GM18505 (cell line): ENCODE measurements around the gene GPC1.

Experiments
- ATAC-seq: cut with Tn5 transposase; IDR thresholded peaks from one replicate; pipeline ENCODE4 v1.9.1; 2021; ENCODE audit not compliant: unreplicated experiment
- POLR2A ChIP-seq: IDR thresholded peaks from 4 replicates; pipeline ENCODE4 v1.6.1; 2011; ENCODE audit warnings: borderline replicate concordance; ENCODE audit not compliant: insufficient read depth, insufficient read length; ENCODE audit errors: extremely low read depth

Gene GPC1

DNA sequence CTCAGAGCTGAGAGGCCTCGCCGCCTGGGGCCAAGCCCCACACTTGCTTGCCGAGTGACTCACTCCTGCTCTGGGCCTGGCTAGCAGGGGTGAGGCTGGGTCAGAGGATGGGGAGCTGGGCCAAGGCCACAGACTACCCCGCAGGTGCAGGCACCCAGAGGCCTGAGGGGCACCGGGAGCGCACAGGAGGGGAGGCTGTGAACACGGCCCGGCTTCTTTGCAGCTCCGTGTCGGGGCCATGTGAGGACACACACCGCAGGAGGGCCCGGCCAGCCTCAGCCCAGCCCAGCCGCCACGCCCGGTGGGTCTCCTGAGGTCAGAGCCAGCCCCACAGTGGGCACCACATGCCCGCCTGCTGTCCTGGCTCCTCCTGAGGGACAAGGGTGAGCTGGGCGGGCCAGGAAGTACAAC lies 8.4 kb downstream of the GPC1 start:
- no peak for ATAC-seq
- TF ChIP-seq POLR2A: no peak

DNA sequence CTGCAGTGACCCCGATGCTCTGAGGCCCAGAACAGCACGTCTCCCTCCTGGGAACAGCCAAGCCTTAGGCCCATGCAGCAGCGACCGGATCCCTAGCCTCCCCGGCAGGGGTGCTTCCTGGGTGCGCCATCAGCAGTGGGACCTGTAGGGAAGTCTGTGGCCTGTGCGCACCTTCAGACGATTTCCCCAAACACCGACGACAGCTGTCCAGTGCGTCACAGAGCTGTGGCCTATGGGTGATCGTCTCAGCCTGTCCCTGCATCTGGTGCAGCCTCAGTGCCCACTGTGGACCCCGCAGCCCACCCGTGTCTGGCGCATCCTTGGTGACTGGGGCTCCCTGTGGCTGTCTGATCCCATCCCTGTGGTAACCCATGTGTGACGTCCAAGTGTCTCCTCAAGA lies 9.0 kb downstream of the GPC1 start:
- no peak for ATAC-seq

DNA sequence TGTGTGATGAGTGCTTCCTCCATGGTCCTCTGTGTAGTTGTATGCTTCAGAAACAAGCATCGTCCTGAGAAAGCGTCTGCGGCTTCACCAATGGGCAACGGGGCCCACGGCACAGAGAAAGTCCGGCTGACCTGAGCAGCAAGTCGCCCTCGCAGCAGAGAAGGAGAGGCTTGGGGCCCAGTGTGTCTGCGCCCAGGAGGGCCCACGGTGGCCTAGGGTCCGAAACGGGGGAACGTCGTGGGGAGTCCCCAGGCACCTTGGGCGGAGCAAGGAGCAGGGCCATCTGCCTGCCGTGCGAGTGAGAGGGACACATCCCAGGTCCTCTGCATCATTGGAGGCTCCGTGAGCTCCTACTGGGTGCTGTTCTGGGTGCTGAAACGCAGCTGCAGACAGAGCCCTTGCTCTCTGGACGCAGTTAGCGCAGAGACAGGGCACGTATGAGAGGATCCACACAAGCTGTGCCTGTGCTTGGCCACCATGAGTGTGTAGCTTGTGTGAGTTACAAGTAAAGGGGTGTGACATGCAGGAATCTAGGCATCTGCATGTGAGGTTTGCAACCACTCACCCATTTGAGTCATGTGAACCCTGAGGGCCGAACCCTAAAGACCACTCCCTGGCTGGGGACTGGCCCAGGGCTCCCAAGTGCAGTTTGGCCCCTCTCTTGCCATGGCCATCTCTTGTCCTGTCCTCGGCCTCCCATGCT lies 10.6 kb downstream of the GPC1 start:
- ATAC-seq: no peak
- TF ChIP-seq POLR2A: no peak

More for the DNA sequence above, 9.0 kb downstream of the GPC1 start:
- TF ChIP-seq POLR2A: no peak

DNA sequence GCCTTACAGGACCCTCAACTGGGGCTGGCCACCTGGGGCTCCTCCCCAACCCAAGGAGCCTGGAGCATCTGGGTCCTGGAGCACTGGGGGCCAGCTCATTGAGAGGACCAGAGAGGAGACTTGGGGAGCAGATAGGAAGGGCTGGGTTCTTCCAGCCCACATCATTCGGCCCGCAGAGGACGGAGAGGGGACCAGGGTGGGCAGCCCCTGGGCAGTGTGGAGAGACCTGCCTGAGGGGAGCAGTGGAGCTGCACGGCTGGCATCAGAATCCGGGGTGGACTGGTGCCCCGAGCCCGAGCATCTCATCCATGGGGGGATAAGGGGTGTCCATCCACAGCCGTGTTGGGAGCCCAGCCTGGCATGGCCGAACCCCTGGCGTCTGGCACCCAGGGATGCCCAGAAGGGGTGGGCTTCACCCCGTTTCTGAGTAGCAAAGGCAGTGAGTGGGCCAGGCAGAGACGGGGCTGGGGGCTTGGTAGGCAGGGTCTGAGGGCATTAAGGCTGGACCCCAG lies 11.3 kb downstream of the GPC1 start:
- ATAC-seq: no peak
- no peak for TF ChIP-seq POLR2A

DNA sequence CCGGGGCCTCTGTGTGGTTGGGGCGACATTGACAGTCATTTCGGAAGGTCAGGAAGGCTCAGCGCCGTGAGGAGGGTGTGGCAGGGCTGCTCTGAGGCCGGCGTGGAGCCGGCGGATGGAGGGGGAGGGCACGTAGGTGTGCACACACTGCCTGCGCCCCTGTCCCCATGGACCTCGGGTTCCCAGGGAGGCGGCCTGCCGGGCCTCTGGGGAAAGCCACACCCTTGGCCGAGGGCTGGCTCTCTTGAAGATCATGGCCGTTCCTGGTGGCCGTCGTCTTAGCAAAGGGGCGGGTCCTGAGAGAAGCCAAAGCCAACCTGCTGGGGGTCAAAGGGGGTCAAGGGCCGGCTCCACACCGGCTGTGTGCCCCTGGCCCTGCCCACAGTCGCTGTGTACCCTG lies 11.9 kb downstream of the GPC1 start:
- TF ChIP-seq POLR2A: no peak
- no peak for ATAC-seq

DNA sequence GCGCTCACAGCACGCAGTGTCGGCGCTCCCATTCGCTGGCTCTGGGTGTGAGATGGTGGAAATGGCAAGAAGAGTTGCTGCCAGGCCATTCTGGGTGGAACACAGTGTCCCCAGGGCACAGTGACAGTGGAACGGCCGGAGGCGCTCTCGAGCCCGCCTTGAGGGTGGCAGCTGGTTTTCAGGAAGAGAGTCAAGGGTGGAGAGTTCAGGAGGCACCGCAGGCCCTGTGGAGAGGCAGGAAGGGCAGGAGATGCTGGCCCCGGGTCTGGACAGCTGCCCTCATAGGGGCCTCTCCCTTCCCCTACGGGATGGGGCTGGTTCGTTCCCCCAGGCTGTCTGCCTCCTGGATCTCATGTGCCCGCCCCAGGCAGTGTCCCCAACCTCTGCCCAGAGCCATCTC lies 12.5 kb downstream of the GPC1 start:
- ATAC-seq: no peak

DNA sequence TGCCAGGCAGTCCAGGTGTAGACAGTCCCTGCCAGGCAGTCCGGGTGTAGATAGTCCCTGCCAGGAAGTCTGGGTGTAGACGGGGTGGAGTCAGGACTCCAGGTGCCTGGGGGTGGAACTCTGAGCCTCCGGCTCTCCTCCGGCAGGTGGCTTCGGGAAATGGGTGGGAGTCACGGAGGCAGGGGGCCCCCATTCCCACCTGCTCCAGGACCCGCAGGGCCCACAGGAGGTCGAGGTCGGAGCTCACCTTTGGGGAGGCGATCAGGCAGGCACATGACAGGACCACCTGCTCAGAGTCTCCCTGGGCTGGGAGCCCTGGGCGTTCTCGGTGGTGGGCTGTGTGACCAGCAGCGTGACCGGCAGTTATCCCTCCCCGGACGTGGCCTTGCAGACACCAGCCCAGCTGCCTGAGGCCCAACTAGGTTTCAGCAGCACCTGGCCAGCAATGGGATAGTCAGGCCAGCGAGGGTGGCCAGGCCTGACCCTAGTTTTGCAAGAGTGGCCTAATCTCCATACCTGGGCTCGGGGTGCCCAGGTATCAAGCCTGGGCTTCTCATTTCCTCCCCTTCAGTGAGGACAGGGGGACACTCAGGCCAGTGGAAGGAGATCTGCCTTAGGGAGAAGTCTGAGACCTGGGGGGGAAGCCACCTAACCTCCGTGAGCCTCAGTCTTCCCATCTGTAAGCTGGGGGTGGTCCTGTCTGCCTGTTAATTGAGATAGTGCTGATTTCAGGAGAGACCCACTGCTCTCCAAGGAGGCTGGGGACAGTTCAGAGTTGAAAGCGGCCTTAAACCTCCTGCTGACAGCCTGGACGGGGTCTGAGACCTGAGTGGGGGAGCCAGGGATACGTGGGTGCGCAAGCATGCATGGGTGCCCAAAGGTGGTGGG lies 13.2 kb downstream of the GPC1 start:
- no peak for TF ChIP-seq POLR2A
- no peak for ATAC-seq

More for the DNA sequence above, 12.5 kb downstream of the GPC1 start:
- no peak for TF ChIP-seq POLR2A

DNA sequence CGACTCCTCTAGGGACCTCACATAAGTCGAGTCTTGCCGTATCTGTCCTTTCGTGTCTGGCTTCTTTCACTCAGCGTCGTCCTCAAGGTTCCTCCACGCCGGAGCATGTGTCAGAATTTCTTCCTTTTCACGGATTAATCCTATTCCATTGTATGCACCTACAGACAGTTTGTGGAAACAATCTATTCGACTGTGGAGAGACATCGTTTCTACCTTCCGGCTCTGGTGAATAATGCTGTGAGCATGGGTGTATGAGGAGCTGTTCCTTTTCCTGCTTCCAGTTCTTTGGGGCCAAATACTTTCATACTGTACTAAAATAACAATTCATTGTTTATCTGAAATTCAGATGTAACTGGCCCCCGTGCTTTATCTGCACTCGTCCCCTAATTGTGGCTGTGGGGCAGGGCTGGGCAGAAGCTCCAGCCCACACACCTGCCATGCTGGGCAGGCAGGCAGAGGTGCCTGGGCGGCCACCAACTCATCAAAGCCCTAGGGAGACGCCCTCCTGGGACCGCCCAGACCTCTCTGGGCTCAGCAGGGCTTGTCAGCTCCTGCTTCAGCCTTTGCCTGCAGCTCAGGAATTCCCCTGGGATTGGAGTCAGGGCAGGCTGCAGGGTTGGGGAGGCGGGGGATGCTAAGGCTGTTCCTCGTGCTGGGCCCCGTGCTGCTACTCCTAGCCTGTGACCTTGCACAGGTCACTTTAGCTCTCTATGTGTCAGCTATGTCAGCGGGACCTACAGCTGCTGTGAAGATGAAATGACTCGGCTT lies 14.5 kb downstream of the GPC1 start:
- no peak for ATAC-seq
- no peak for TF ChIP-seq POLR2A

DNA sequence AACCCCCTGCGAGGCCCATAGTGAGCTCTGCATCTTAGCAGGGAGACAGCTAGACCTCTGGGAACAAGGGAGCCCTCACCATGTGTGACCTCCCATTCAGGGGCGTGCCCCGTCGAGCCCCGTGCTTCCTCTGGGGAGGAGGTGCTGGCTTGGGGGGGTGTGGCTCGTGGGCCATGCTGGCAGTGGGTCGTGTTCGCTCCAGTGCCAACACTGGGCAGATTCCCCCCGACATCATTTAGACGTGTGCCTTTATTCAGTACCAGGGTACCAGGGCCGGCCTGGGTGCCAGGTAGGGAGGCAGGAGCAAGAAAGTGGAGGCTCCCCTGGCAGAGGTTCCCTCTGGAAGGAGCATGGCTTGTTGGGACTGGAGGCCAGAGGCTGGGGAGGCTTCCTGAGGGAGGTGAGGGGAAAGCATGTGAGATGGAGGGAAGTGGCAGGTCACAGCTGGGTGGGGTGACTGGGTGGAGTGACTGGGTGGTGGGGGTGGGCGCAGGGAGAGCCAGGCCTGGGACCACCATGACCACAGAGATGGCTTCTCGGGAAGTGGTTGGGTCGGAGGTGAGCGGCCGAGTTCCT lies 15.2 kb downstream of the GPC1 start:
- no peak for ATAC-seq
- TF ChIP-seq POLR2A: no peak

DNA sequence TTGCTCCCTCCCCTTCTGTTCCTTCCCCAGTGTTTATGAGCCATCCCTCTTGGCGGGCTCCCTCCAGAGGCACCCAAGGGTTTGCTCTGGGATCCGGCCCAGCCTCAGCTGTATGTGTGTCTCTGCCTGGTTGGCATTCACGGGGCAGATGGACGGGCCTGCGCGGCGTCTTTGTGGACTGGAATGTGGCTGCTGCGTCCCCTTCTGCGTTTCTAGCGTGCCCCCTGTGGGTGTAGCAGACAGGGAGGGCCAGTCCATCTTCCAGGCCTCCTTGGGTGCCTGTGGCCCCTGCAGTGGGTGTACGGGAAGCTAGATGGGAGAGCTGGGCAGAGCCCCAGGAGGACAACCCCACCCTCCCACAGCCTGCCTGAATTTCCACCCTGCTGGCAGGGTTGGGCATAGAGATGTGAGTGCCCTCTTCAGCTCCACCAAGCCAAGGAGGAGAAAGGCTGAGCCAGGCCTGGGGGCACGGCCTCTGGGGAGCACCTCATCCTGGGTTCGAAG lies 15.7 kb downstream of the GPC1 start:
- ATAC-seq: no peak
- TF ChIP-seq POLR2A: no peak

DNA sequence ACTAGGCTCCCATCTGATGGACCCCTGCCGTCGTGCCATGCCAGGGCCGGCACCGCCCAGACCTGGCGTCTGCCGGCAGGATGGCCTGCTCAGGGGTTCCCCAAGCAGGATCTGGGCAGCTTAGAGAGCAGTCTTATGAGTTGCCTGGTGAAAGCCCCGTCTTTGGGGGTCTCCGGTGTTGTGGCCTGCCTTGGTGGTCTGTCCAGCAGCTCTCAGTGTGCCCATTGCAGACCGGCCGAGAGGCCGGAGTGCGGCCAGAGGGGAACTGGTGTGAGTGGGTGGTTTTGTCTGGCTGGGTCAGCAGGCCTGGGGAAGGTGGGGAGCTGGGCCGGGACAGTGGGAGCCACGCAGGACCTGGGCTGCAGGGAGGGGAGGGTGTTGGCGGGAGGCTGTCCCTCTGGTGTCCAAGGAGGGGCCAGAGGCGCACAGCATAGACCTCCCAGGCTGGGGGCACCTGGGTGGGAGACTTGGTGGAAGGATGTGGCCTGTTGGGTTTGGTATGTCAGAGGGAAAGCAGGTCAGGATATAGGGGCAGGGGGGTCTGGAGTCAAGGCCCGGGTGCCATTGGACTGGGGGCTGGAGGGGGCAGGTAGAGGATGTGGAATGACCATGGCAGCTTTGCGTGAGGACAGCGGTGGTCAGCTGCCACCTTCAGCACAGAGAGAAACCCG lies 16.5 kb downstream of the GPC1 start:
- no peak for TF ChIP-seq POLR2A
- no peak for ATAC-seq
